ENCODE measurements around the gene UTS2B. TPM values are rescaled to one million over a fixed set of nuclear protein-coding genes. Genes with fewer than 3 reads are reported as not detected.

Gene UTS2B, protein sequence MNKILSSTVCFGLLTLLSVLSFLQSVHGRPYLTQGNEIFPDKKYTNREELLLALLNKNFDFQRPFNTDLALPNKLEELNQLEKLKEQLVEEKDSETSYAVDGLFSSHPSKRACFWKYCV
- total RNA-seq, result 0.15 TPM

DNA sequence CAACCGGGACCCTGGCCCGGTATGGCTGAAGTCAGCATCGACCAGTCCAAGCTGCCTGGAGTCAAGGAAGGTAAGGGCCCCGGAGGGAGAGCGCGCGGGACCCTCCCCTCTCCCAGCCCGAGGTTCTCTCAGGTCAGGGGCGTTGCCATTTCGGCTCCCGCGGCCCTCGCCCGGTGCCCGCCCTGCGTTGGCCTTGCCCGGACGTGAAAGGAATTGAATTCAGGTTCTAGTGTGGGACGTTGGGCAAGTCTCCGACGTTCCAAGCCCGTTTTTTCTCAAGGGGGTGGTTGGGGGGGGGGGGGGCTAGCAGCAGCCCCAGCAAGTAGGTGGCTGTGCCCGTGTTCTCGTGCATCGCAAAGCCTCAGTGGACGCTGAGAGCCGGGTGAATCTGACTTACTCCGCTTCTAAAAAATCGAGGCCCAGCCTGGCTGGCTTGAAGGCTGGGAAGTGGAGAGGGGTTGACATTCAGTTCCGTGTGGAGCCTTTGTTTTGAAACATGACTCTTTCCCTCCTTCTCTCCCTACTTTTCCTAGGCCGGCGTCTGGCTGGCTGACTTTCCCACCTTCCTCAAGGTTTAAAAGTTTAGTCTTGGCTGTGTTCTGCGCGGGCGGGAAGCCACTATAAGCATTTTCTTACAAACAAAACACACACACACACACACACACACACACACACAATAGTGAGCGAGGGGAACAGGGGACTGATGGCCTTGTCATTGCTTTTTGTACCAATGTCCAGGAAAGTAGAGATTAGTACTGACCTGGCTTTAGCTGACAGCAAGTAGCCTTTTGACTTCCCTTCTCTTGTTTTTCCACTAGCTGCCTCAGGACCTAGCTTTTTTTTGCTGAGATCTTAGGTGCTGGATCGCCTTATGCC is at the start of gene UTS2B:
Gene UTS2B, minus strand, starts transcription at position 873 of the 876 bp plus-strand sequence. CDS start 48,337 bp downstream, outside the sequence.
- peak; percentile 68 for DNase-seq (ENCODE audit: low spot score)
- ATAC-seq, result peak; percentile 76

DNA sequence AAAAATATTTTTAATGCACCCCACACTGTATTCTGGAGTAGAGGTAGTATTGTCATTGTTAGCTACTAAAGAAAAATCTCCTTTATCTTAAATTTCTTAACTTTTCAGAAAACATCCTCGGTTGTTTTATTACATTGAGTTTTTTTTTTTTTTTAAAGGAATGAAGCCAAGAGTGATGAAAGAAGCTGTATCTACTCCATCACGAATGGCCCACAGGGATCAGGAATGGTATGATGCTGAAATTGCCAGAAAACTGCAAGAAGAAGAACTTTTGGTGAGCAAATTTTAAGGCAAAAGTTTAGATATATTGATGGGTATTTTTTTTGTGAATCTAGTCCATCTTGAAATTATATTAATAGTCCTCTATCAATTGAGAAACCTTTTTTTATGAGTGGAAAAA is 49.7 kb upstream of the UTS2B start:
- no peak for DNase-seq (ENCODE audit: low spot score)
- ATAC-seq, result no peak

DNA sequence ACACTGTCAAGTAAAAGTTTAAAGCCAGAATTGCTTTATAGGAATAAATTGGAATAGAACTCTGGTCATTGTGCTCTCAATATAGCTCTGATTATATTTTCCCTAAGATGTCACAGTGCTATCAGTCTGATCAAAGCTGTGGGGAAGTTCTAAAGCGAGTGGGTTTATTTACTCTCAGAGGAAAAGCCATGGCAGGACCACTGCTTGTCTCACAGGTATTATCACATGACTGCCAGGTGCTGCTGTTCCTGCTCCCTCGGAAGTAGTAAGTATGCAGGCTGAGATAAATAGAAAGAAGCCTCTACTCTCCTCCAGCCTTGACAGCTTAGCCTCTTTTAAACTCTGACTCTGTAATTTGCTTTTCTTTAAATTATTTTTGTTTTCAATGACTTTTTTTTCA is 49.1 kb upstream of the UTS2B start:
- DNase-seq (ENCODE audit: low spot score), result no peak
- ATAC-seq, result no peak

DNA sequence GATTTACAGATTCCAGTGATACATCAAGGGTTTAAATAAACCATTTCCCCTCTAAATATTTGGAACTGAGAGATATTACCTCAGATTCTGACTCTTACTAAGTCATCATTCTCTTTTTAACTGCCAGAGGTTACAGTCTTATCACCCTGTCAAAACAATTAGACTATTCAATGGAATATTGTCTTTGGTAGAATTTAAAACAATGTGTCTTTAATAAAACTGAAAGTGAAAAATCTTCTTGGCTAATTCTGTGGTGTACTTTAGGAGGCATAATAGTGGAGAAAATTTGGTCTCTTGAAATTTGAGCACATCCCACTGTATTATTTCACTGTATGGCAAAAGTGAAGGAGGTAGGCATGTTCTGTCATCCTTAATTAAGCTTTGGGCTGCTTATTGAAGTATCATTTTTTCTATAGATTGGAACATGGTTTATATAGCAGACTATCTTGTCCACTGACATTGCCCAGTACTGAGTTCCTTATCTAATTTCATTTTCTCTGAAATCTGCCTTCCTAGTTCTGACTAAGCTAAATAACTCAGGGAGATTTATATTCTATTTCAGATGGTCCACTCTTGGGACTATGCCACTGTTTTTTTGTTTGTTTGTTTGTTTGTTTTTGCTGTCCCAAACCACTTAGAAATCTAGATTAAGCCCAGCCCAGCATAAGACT is 48.0 kb upstream of the UTS2B start:
- ATAC-seq (no peak), DNase-seq (ENCODE audit: low spot score) (no peak)

DNA sequence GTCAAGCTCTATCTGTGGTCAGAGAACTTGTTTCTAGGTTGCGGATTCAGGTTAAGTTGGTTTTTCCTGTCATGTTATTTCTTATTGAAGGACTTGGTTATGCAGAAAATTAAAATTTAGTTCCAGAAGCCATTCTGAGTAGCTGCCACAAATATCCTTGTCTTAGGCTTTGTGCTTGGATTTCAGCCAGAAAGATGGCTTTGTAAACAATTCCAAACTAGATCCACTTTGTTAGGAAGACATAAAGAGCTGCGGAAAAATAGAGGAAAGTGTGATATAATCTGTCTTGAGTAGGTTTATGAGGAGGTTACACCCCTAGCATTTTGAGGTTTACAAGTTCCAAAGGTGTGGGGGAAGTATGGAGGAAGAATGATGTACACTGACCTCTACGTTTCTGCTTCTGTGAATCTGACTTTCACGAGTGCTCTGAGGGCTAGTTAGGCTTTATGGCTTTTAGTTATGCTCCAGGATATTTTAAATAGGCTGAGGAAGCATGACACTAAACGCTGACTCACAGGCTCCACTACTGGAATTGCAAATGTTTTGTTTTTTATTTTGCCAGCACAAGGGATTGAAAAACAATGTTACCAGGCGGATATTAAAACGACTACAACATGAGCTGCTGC is 46.3 kb upstream of the UTS2B start:
- ATAC-seq (no peak), DNase-seq (ENCODE audit: low spot score) (no peak)

DNA sequence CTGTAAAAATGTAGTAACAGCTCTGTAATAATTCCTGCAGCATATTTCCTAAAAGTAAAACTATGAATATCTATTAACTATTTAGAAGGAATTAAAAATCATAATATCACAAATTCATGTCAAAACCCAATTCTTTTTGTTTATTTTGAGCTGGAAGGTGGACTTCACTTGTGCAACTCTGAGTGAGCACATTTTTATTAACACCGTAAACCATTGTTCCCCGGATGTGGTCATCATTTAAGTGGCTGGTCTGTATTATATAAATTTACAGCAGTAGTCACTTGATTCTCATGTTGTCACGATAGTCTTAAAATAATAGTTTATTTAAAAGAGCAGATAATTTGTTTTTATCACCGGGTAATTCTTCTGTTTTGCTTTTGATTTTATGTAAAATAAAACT is 43.0 kb upstream of the UTS2B start:
- no peak for ATAC-seq
- no peak for DNase-seq (ENCODE audit: low spot score)

DNA sequence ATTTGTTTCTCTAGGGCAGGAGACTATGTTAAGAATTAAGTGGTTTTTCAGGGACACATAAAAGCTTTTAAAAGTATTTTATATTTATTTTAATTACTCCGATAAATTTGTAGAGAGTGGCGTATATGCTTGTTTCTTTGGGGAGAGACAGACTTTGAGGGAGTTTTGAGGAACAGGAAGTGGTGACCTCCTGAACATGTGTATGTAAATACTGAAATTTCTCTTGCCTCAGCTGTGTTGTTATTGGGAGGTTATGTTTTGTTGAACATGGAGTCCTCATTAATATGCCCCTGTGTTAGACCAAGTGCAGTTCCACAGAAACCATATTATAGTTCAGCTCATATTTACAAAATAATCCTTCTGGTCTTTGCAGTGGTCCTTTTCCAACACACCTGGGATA is 41.8 kb upstream of the UTS2B start:
- DNase-seq (ENCODE audit: low spot score) (no peak), ATAC-seq (no peak)

DNA sequence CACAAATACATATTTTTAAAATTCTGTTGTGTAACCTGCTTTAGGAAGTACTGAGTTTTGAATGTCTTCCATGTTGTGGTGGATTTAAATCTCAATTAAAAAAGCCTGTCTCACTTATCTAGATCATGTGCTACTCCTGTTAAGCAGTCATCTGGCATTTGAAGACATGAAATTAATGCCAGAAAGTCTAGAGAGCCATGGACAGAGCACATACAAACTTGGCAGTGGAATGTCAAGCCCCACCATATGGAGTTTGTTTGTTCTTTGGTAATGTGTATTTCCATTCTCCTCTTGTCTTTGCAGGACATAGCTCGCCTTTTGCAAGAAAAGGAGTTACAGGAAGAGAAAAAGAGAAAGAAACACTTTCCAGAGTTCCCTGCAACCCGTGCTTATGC is 39.3 kb upstream of the UTS2B start:
- DNase-seq (ENCODE audit: low spot score), result no peak

DNA sequence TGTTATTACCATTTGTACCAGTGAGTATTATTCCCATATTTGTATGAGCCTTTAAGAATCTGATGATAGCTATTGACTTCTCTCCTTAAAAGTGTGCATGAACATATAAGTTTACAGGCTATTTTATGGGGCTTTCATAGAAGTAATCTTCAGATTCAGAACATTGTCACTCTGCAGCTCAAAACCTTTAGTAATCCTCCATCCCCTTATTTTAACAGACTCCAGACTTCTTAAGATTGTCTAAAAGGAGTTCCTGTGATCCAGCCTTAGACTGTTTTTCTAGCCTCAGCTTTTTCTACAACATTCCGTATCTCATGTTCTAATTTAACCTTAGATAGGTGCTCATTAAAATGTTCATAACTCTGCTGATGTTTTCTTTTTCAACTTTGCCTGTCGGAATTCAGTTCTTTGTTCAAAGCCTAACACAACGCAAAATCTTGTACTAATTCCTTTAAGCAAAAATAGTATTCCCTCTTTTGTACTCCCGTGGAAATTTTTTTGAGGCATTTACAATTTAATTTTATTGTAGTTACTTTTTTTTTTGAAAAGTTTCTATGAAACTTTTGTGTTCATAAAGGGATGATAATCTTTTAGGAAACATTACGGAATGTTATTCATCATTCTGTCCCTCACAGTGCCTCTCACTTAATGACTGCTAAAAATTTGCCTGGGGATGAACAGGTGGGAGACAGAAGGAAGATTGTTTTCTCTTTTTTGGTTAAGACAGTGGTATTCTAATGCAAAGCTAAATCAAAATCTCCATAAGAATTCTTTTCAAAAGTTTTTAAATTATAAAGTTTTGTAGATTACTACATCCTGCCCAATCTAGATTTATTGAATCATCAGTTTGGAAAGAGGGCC is 38.7 kb upstream of the UTS2B start:
- ATAC-seq (no peak), DNase-seq (ENCODE audit: low spot score) (no peak)

More for the DNA sequence above, 39.3 kb upstream of the UTS2B start:
- ATAC-seq, result peak; percentile 71

DNA sequence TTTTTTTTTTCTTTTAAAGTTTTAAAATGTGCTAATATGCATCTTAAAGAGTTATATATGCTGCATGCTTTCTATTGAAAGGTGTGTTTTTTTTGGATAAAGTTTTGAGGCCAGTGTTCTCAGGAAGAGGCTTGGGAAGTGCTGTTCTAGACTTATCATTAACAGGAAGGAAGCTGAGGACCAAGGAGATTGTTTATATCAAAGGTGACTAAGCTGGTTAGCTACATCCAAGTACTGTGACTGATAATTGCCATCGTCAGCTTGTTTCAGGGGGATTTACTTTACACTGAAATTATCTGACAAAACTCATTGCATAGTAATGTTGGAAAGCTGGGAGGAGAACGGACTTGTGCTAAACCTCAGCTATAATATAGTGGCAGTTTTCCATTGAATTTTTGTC is 36.3 kb upstream of the UTS2B start:
- ATAC-seq (peak; percentile 44), DNase-seq (ENCODE audit: low spot score) (no peak)

DNA sequence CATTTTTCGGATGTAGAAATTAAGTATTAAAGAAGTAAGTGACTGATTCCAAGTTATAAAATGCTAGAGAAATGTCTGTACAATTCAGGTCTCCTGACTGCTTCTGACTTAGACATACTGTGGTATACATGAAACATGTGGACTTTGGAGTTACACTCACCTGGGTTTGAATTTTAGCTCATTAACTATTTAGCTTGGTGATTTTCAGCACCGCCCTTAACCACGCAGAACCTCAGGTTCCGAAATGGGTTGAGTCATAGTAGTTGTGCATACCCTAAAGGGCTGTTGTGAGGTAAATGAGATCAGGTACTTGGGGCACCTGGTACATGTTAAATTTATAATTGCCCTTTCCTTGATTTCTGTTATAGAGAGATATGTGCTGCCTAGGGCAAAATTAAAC is 32.9 kb upstream of the UTS2B start:
- ATAC-seq, result peak; percentile 17
- DNase-seq (ENCODE audit: low spot score), result no peak

DNA sequence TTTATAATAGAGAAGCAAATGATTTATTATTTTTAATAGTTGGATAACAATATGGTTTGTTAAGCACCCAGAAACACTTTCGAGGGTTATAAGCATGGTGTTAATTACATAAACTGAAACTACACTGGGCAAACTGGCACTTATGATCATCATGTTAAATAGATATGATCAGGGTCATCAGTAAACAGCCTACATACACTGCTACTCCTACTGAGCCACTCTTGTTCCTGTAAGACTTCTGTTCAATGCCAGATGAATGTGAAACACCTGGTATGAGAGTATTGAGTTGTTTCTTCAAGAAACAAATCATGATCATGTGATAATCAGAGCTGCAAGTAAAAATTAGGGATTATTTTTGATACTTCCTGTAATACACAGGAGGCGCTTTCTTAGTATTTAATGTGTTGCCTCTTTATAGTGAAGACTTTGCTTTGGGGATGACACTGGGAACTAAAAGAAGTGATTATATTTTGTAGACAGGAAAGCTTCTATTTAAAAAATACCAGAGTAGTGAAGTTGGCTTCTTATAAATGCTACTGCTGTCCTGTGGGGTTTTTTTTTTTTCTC is 32.3 kb upstream of the UTS2B start:
- DNase-seq (ENCODE audit: low spot score) (no peak), ATAC-seq (no peak)

DNA sequence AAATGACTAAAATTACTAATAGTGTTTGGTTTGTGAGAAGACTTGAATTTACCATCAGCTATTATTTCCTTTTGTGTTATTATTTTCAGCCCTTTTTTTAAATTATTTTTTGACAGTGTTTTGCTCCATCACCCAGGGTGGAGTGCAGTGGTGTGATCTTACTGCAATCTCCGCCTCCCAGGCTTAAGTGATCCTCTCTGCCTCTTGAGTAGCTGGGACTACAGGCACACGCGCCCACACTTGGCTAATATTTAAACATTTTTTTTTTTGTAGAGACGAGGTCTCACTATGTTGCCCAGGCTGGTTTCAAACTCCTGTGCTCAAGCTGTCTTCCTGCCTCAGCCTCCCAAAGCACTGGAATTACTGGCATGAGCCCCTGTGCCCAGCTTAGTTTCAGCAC is 31.7 kb upstream of the UTS2B start:
- DNase-seq (ENCODE audit: low spot score), result no peak
- ATAC-seq, result no peak

DNA sequence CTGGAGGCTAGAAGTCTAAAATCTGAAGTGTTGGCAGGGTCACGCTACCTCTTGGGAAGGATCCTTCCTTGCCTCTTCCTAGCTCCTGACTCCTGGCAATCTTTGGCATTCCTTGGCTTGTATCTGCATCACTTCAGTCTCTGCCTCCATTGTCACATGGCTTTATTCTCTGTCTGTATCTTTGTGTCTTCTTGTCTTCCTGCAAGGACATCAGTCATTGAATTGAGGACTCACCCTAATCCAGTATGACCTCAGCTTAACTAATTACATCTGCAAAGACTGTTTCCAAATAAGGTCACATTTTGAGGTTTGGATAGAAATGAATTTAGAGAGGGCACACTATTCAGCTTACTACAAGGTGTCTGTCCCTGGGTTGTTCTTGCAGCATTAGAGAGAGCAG is 31.1 kb upstream of the UTS2B start:
- DNase-seq (ENCODE audit: low spot score) (no peak), ATAC-seq (no peak)

DNA sequence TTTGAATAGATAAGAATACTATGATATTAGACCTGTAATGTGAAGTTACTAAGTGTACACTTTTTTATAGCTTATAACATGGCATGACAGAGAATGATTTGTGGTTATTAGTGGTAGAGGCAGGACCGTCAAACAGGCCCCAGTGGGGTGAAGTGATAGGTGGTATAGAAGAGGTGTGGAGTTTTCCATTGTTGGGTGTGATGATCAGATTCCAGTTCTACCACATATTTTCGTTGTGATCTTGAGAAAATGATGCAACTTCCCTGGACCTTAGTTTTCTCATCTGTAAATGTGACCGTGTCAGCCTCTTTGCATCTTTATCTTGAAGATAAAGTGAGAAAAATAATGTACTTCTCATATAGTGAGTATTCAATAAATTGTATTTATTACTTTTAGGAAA is 30.3 kb upstream of the UTS2B start:
- no peak for ATAC-seq

DNA sequence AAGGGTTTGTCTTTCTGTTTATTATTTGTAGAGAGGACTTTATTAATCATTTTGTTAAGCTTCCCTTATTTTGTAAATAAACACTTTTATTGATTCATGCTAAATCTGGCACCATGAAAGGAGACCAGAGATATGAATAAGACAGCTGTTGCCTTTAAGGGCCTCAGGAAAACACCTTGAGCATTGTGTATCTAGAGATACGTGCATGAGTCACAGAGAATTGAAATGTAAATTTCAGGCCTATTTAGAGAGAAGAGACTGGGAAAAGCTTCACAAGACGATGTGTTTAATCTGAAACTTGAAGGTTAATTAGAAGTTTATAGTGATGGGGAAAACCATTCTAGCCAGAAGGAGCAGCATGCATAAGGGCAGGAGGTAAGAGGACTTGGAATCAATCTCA is 28.6 kb upstream of the UTS2B start:
- ATAC-seq, result no peak
- DNase-seq (ENCODE audit: low spot score), result no peak

More for the DNA sequence above, 30.3 kb upstream of the UTS2B start:
- DNase-seq (ENCODE audit: low spot score), result no peak

DNA sequence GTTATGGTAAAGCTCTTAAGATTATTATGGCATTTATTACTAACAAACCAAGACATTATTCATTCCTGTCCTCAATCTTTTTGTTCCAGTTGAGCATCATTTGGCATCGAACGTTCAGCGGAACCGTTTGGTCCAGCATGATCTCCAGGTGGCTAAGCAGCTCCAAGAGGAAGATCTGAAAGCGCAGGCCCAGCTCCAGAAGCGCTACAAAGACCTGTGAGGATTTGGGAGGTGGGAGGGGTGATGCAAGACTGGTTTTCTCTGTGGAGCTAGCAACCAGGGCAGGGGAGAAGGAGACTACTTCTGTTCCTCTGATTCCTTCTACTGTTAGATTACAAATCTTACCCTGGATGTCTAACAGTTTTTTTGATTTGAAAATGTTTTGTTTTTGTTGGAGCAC is 27.6 kb upstream of the UTS2B start:
- DNase-seq (ENCODE audit: low spot score) (no peak), ATAC-seq (no peak)

DNA sequence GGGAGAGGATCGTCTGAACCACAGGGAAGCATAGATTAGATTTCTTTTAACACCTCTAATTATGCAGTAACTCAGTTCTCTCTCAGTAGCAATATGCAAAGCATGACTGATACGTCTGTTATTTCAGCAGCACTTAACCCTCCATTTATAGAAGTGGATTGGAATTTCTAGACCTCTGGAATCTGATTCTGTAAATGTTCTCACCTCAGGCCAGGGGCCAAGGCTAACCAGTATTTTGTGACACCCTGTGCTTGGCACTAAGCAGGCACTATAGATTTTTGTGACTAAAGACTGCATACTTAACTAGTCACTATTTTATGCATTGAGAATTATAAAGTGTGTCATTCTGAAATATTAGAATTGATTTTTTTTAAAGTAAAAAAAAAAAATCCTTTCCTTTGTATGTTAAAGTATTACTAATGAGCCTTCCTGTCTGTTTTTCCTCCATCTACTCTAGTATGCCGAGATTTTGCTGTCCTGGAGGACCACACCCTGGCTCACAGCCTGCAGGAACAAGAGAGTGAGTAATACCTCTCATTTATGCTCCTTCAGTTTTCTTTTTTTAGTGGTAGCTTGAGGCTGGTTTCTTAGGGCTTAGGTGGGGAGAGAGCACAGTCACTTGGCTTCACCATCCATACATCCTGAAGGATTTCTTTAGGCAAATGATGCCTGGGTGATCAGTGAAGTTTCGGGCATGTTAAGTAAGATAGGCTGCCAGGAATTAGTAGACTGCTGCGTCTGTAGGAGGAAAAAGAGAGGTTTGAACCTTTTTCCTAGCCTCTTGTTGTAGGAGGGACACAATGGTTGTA is 26.5 kb upstream of the UTS2B start:
- DNase-seq (ENCODE audit: low spot score) (no peak), ATAC-seq (peak; percentile 41)

DNA sequence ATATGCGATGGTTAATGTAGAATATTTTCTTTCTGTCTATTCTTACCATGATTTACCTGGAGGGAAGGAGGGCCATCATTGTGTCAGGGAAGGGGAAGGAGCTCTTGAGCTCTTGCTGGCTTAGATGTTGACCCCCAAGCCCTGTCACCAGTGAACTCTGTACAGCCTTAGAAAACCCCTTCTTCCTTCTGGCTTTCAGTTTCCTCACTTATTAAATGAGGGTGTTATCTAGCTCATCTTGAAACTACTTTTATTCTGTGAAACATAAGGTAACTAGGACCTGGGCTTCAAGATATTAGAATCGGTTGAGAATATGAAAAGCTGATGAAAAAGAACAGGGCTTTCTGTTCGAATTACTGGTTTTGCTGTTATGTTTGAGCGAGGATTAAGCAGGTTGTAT is 25.1 kb upstream of the UTS2B start:
- ATAC-seq, result no peak
- no peak for DNase-seq (ENCODE audit: low spot score)

Measured in left lobe of liver (tissue), 2 donors.